Thyroid gland (tissue), 4 donors: Measurements from ENCODE around the gene KCTD5.

Experiments used
- CTCF ChIP-seq, 6 experiments: fragments of 200-600 bp in 3 of 6; fragments of 450-650 bp in 3 of 6; sonication (generic) in 3 of 6; IDR thresholded peaks; one replicate each; pipeline ENCODE4 v1.5.1; 2016 to 2019; ENCODE audit warnings: antibody characterized with exemption in 6 of 6, mild to moderate bottlenecking in 2 of 6, inconsistent platforms in 1 of 6, moderate library complexity in 1 of 6
- POLR2A ChIP-seq, 2 donors: fragments of 450-650 bp; IDR thresholded peaks; one replicate each; pipeline ENCODE4 v1.6.1; 2017; ENCODE audit warnings: antibody characterized with exemption in 2 of 2, mild to moderate bottlenecking in 2 of 2, moderate library complexity in 1 of 2

- TF ChIP-seq POLR2A (IDR thresholded peaks at IDR 0.05) (no peak), CTCF (IDR thresholded peaks at IDR 0.05) (no peak)
Measured at GRCh38 chr16:2656985-2657384, 25.3 kb upstream of the KCTD5 start.
